ENCODE results near the gene IFIT1. TPM values are rescaled to one million over a fixed set of nuclear protein-coding genes. Genes with fewer than 3 reads are reported as not detected.

The IFIT1 gene
- total RNA-seq (2021) (3.4 TPM in 2 replicates), Bru-seq, nascent RNA (percentile 23 among the genes with signal in this experiment), BruChase-seq, experiment 1, labeled RNA remaining after a 2-hour chase (percentile 45 among the genes with signal in this experiment), BruChase-seq, experiment 2, labeled RNA remaining after a 6-hour chase (percentile 33 among the genes with signal in this experiment)
- long read RNA-seq, transcript IFIT1-201 (2 exons, 1,880 nt): major isoform, 9 of 9 reads
- long read RNA-seq, partial matches to known transcripts: 0 of 9 reads
- long read RNA-seq, other reads (novel, unspliced or antisense): 0 of 9 reads

GRCh38 chr10:89391907-89392756 lies at the start of gene IFIT1:
IFIT1 (plus strand) TSS chr10:89392623; CDS start chr10:89392713, 90 bp downstream.
- Histone ChIP-seq H3K79me2 (ENCODE audit: low read depth) (no peaks in the 10 kb centered on the region), H3K27ac (peak within 1 kb of the TSS; percentile 61), H4K20me1 (ENCODE audit: insufficient read depth) (no peaks in the 10 kb centered on the region), H3K36me3 (ENCODE audit: low read depth) (no peaks in the 10 kb centered on the region), H2AFZ (peak within 1 kb of the TSS; percentile 66), H3K27me3 (ENCODE audit: insufficient read depth, low read depth) (no peaks in the 10 kb centered on the region), H3K4me1 (replicated peaks; ENCODE audit: insufficient read depth) (peaks cover 7% of the 10 kb centered on the region), H3K9me3 (ENCODE audit: insufficient read depth, low read depth) (no peaks in the 10 kb centered on the region), H3K4me3 (peak within 1 kb of the TSS; percentile 56), H3K4me2 (peak within 1 kb of the TSS; percentile 76), H3K9me2 (ENCODE audit: insufficient read depth) (no peaks in the 10 kb centered on the region), H3F3A (ENCODE audit: insufficient read depth, low read depth) (0 out of 2 replicates have a peak, but pooled peaks cover 5% of the 10 kb centered on the region)
- BruUV-seq (replicated peaks): no TSS peak
- intact Hi-C loops (cut with micrococcal nuclease; ENCODE audit: unreplicated experiment): no loop called here
- DNase-seq: peak in 1 of 2 experiments; percentile 60
- TF ChIP-seq EZH2 (IDR thresholded peaks at IDR 0.05; ENCODE audit: low read depth) (no peak), CTCF (conservative IDR thresholded peaks at IDR 0.05) (no peak)
- ChIA-PET CTCF (interaction anchor here (0.6 kb wide), 1 partner anchor 449 kb away, joined by 4 read pairs; no protein-coding TSS in a partner anchor), POLR2A (ENCODE audit: unreplicated experiment) (interaction anchor here (0.6 to 1.0 kb wide), 4 partner anchors 69 to 673 kb away, joined by 3 to 11 read pairs (median 4); partner anchors contain the start of gene LIPA)

GRCh38 chr10:89343089-89343767 lies 49.2 kb upstream of the IFIT1 start:
- H3K36me3 ChIP-seq (ENCODE audit: low read depth): no peaks in the 10 kb centered on the region
- H3F3A ChIP-seq (ENCODE audit: insufficient read depth, low read depth): peaks cover 16% of the 10 kb centered on the region; the same call in 1 of the 2 replicates
- TF ChIP-seq CTCF (conservative IDR thresholded peaks at IDR 0.05) (no peak), EZH2 (IDR thresholded peaks at IDR 0.05; ENCODE audit: low read depth) (no peak)
- intact Hi-C loops (cut with micrococcal nuclease; ENCODE audit: unreplicated experiment): no loop called here
- no peak overlapping the region for H2AFZ ChIP-seq
- H3K9me3 ChIP-seq (ENCODE audit: insufficient read depth, low read depth): no peaks in the 10 kb centered on the region
- H3K27ac ChIP-seq: no peak overlapping the region
- no TSS peak for BruUV-seq (replicated peaks)
- no peak overlapping the region for H3K4me2 ChIP-seq
- DNase-seq: no peak
- POLR2A ChIA-PET (ENCODE audit: unreplicated experiment): no interaction called here
- H3K4me1 ChIP-seq (replicated peaks; ENCODE audit: insufficient read depth): peaks cover 24% of the 10 kb centered on the region
- CTCF ChIA-PET: no interaction called here
- no peak overlapping the region for H3K4me3 ChIP-seq
- H3K9me2 ChIP-seq (ENCODE audit: insufficient read depth): no peaks in the 10 kb centered on the region
- no peaks in the 10 kb centered on the region for H4K20me1 ChIP-seq (ENCODE audit: insufficient read depth)
- no peaks in the 10 kb centered on the region for H3K27me3 ChIP-seq (ENCODE audit: insufficient read depth, low read depth)
- no peaks in the 10 kb centered on the region for H3K79me2 ChIP-seq (ENCODE audit: low read depth)

- no TSS peak for BruUV-seq (replicated peaks)
- intact Hi-C loops (cut with micrococcal nuclease; ENCODE audit: unreplicated experiment): no loop called here
- H3K4me2 ChIP-seq: no peak overlapping the region
- H3K9me2 ChIP-seq (ENCODE audit: insufficient read depth): no peaks in the 10 kb centered on the region
- H3K27me3 ChIP-seq (ENCODE audit: insufficient read depth, low read depth): no peaks in the 10 kb centered on the region
- CTCF ChIA-PET: no interaction called here
- no peaks in the 10 kb centered on the region for H3K36me3 ChIP-seq (ENCODE audit: low read depth)
- peaks cover 24% of the 10 kb centered on the region for H3K4me1 ChIP-seq (replicated peaks; ENCODE audit: insufficient read depth)
- no peaks in the 10 kb centered on the region for H3K79me2 ChIP-seq (ENCODE audit: low read depth)
- TF ChIP-seq CTCF (conservative IDR thresholded peaks at IDR 0.05): no peak
- no peak for TF ChIP-seq EZH2 (IDR thresholded peaks at IDR 0.05; ENCODE audit: low read depth)
- no peak for DNase-seq
- H4K20me1 ChIP-seq (ENCODE audit: insufficient read depth): no peaks in the 10 kb centered on the region
- no peak overlapping the region for H2AFZ ChIP-seq
- POLR2A ChIA-PET (ENCODE audit: unreplicated experiment): no interaction called here
- no peaks in the 10 kb centered on the region for H3K9me3 ChIP-seq (ENCODE audit: insufficient read depth, low read depth)
- H3F3A ChIP-seq (ENCODE audit: insufficient read depth, low read depth): peaks cover 16% of the 10 kb centered on the region; the same call in 1 of the 2 replicates
- no peak overlapping the region for H3K4me3 ChIP-seq
- no peak overlapping the region for H3K27ac ChIP-seq
These were observed 48.3 kb upstream of the IFIT1 start for GRCh38 chr10:89344156-89344555.

Measured in PC-9 (cell line).